Psoas muscle (tissue), 8 donors: Measurements from ENCODE around the gene REX1BD. TPM values are rescaled to one million over a fixed set of nuclear protein-coding genes. Genes with fewer than 3 reads are reported as not detected.

ENCODE experiments used
- ATAC-seq, 4 donors: fragments of 200-7000 bp; cut with Tn5 transposase; one replicate each; pipeline ENCODE4 v1.9.1; 2020; ENCODE audit warnings: moderate library complexity in 3 of 4, mild to moderate bottlenecking in 2 of 4
- DNase-seq, 2 donors: peaks; one replicate each; pipeline ENCODE4 v3.0.0-alpha.2; 2020
- H3K27ac ChIP-seq: fragments of 200-600 bp; one replicate; pipeline ENCODE4 v1.8.0; 2022
- H3K27me3 ChIP-seq, 3 donors: fragments of 200-600 bp in 1 of 3; one replicate each; pipeline versions ENCODE4 v1.6.1 to v1.8.0; 2013 to 2022; ENCODE audit warnings: low read length in 2 of 3, mild to moderate bottlenecking in 2 of 3, moderate library complexity in 1 of 3; ENCODE audit not compliant: insufficient read depth in 3 of 3
- H3K36me3 ChIP-seq, 2 donors: fragments of 200-600 bp in 1 of 2; one replicate each; pipeline versions ENCODE4 v1.6.1 to v1.8.0; 2013 to 2022; ENCODE audit warnings: low read depth in 1 of 2, mild to moderate bottlenecking in 1 of 2, moderate library complexity in 1 of 2; ENCODE audit not compliant: insufficient read depth in 1 of 2
- H3K4me1 ChIP-seq: fragments of 200-600 bp; one replicate; pipeline ENCODE4 v1.8.0; 2022
- H3K4me3 ChIP-seq: fragments of 200-600 bp; one replicate; pipeline ENCODE4 v1.8.0; 2022; ENCODE audit warnings: mild to moderate bottlenecking
- H3K9me3 ChIP-seq: fragments of 200-600 bp; one replicate; pipeline ENCODE4 v1.8.0; 2022
- WGBS, 3 donors: extraction: QIAGEN DNeasy Blood & Tissue Kit; methylation state at CpG; one replicate each; pipeline versions ENCODE4 v1.1.6 to v1.1.7; 2013; 5-methylcytosine and 5-hydroxymethylcytosine counted together
- intact Hi-C, 2 donors: fragments of 100-400 bp; cut with DNase I; formaldehyde crosslinking; loops; one replicate each; pipeline versions ENCODE4 v1.11.0 to v1.14.2; 2022
- polyA plus RNA-seq, 3 donors: library from polyadenylated mRNA; stranded (reverse); fragments of 200-250 nt; gene quantifications; one replicate each; pipeline ENCODE4 v1.2.3, GENCODE V29; 2013
- total RNA-seq, 4 donors: library from RNA; stranded (reverse); fragmentation: NEBNext Ultra II Directional in 2 of 4; extraction: Animal tissue kit (Norgen Biotek cat#: 25700) in 2 of 4; gene quantifications; one replicate each; pipeline versions ENCODE4 v1.2.1 to v1.2.4, GENCODE V29; 2021 to 2023
- TF ChIP-seq, protein P1 (sequence below): fragments of 200-600 bp; IDR thresholded peaks from one replicate; pipeline ENCODE4 v1.8.0; 2022; ENCODE audit warnings: antibody characterized with exemption
- donor health status: healthy with polysubstance abuse.
- donor health status: DM: no; HTN: no; CAD: no; lungs with moderate emphysema.
- donor health status: Bipolar disorder and iron deficiency.
- donor health status: healthy.
- donor health status: DM: yes; HTN: yes; CAD: no.
- donor health status: DM: no; HTN: no; CAD: no.
- donor health status: DM: no; HTN: no; CAD: no.
- donor health status: DM: yes; HTN: yes; CAD: no.

The REX1BD gene
- total and polyA plus RNA-seq, 7 donors = 52.1 to 105 (median 85.0) TPM

DNA sequence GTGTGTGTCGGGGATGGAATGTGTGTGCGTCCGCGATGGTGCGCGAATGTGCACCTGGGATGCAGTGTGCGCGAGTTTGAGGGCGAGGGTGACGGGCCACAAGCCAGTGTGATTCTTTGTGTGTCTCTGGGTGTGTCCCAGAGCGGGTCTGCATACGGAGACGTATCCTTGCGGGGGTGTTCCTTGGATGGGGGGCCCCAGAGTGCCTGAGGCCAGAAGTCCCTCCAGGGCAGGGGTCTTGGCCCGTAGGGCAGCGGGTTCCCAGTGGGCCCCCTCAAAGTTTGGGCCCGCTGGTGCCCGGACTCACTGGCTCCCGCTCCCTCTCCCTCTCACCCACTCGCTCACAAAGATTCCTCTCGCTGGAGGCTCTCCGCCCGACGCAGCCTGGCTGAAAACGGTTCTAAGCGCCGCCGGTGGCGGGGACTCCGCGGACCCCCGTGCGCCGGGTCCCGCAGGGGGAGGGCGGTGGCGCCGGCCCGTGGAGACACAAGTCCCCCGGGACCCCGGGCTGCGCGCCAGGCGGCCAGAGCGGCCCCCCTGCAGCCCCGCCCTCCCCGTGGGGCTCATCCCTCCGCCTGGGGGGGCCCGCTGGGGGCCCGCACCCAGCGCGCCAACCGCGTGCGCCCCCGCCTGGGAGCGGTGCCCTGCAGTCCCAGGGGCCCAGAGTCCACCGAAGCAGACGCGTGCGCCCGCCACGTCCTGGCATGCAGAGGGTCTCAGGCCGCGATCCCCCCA lies 17.1 kb downstream of the REX1BD start:
- TF ChIP-seq, protein P1, sequence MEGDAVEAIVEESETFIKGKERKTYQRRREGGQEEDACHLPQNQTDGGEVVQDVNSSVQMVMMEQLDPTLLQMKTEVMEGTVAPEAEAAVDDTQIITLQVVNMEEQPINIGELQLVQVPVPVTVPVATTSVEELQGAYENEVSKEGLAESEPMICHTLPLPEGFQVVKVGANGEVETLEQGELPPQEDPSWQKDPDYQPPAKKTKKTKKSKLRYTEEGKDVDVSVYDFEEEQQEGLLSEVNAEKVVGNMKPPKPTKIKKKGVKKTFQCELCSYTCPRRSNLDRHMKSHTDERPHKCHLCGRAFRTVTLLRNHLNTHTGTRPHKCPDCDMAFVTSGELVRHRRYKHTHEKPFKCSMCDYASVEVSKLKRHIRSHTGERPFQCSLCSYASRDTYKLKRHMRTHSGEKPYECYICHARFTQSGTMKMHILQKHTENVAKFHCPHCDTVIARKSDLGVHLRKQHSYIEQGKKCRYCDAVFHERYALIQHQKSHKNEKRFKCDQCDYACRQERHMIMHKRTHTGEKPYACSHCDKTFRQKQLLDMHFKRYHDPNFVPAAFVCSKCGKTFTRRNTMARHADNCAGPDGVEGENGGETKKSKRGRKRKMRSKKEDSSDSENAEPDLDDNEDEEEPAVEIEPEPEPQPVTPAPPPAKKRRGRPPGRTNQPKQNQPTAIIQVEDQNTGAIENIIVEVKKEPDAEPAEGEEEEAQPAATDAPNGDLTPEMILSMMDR = no peak
- 9 to 14% (median 12%) methylated on average over 42 to 65 of the region's 65 CpGs for WGBS, 3 donors
- intact Hi-C loops = no loop called here
- peaks cover 10% of the 10 kb centered on the region for H3K4me1 ChIP-seq
- DNase-seq (no peak), ATAC-seq (peak in 2 of 4 donors; percentile 6 to 17)
- no peaks in the 10 kb centered on the region for H3K36me3 ChIP-seq
- no peaks in the 10 kb centered on the region for H3K9me3 ChIP-seq
- peaks cover 0 to 70% (median 29%) of the 10 kb centered on the region in 3 donors for H3K27me3 ChIP-seq
- H3K27ac ChIP-seq = no peak overlapping the region
- H3K4me3 ChIP-seq = peak overlapping the region; percentile 50

DNA sequence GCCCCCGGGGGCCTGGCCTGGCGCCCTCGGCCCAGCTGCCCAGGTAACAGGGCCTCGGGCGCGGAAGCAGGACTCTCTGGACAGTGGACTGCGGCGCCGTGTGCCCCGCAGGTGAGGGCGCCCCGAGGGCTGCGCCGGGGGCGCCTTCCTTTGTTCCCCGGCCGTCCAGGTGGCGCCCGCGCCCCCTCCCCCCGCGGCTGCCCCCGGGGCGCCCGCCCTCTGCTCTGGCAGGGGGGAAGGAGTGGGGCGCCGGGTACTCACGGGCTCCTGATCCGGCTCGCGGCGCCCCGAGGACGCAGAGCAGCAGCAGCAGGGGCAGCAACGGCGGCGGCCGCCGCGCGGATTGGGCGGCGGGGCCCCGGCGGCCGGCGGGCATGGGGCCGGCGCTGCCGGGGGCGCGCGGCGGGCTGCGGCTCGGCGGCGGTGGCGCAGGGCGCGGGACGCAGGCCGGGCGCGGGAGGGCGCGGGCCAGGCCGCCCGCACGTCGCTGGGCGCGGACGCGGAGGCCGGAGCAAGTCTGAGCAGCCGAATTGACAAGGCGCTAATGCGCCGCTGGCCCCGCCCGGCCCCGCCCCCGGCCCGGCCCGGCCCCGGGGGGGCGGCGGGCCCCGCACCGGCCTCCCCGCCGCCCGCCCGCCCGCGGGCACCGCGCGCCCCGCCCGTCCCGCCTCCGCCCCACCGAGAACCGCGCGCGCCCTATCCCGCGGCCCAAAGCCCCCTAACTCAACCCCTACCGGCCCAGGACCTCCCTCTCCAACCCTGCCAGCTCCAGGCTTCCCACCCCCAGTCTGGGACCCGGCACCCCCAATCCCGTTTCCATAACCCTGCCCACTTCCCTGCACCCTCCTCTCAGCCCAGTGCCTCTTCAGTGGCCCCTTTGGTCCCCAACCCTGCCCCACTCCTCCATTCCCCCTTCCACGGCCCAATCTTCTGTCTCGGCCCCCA lies 18.0 kb downstream of the REX1BD start, which contains the start of gene CRLF1:
TSS of gene CRLF1 (minus strand) at position 519 of the 945 bp plus-strand sequence. CDS start at position 376, 143 bp downstream.
- no peaks in the 10 kb centered on the region for H3K36me3 ChIP-seq
- DNase-seq = peak in 1 of 2 donors; percentile 45
- TF ChIP-seq, protein P1 = no peak
- H3K4me1 ChIP-seq = peaks cover 11% of the 10 kb centered on the region
- peaks cover 0 to 79% (median 32%) of the 10 kb centered on the region in 3 donors for H3K27me3 ChIP-seq
- H3K4me3 ChIP-seq = peak within 1 kb of the TSS; percentile 50
- H3K9me3 ChIP-seq = no peaks in the 10 kb centered on the region
- ATAC-seq = peak in 1 of 4 donors; percentile 36
- 1 to 4% (median 2%) methylated on average over 5 to 116 of the region's 116 CpGs for WGBS, 3 donors
- H3K27ac ChIP-seq = no peak within 1 kb of the TSS
- intact Hi-C loops = no loop called here

DNA sequence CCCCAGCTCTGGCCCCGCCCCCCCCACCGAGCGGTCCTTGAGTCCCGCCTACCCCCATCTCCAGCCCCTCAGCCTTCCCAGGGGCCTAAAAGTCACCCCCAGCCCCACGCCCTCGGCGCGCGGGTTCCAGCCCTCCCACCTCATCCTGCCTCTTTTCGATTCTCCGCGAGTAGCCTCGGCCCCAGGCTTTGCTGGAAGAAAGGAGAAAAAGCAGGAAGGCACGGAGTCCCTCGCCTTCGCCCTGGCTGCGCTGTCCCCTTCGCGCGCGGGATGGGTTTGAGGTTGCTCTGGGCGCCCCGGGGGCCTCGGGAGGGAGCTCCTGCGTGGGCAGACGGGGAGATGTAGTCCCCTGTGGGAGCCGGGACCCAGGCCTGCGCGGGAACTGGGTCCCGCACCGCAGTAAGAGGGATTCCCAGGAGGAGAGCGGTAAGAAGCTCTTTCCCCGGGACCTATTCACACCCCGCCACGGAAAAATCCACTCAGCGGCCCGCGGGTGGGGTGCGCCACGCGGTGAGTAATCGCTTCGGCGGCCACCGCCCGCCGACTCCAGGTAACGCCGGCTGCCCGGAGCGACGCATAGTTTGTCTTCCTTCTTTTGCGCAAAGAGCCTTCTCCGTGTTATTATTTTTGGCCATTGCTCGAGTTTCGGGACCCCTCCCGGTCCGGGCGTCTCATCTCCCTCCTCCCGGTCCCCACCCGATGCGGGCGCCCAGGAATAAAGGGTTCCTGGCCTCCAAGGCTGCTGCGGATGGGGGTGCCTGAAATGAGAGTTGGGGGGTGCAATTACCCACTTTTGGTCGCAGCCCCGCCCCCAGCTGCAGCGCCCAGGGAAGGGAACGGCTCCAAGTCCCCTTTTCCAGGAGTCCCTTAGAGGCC lies 18.9 kb downstream of the REX1BD start:
- intact Hi-C loops = no loop called here
- WGBS, 3 donors = 3% methylated on average over 63 to 68 of the region's 68 CpGs
- peak overlapping the region; percentile 50 for H3K4me3 ChIP-seq
- no peak overlapping the region for H3K27ac ChIP-seq
- no peaks in the 10 kb centered on the region for H3K9me3 ChIP-seq
- DNase-seq (peak in 1 of 2 donors; percentile 72), ATAC-seq (peak in 2 of 4 donors; percentile 24 to 43)
- TF ChIP-seq, protein P1 = no peak
- peaks cover 0 to 88% (median 40%) of the 10 kb centered on the region in 3 donors for H3K27me3 ChIP-seq
- no peaks in the 10 kb centered on the region for H3K36me3 ChIP-seq
- H3K4me1 ChIP-seq = peaks cover 19% of the 10 kb centered on the region

DNA sequence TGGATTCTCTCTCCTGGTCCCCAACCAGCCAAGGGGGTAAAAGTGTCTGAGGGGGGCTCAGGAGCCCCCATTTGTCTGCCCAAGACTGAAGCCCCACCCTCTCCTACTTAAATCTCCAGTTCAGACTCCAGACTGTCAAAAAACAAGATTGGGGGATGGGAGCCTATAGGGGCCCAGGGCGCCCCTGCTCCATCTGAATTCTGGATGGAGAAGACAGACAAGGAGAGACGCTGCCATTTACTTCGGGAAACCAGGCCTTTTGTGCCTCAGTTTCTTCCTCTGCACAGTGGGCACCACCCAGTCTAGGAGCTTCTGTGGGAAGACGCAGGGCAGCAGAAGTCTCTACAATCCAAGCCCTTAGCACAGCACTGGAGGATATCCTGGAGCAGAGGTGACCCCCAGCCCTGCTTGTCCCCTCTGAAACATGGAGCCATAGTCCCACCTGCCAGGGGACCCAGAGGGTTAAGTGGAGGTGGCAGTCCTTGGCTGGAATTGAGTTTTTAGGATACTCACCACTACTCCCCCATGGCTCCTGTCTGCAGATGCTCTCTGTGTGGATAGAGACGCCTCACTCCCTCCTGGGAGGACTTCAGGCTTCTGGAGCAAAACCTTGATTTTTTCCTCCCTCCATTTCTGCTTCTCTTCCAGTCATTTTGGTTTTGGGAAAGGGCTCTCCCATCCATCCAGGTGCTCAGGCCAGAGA lies 19.7 kb downstream of the REX1BD start:
- H3K4me3 ChIP-seq = peak overlapping the region; percentile 50
- intact Hi-C loops = no loop called here
- no peaks in the 10 kb centered on the region for H3K9me3 ChIP-seq
- DNase-seq (peak in 1 of 2 donors; percentile 32), ATAC-seq (no peak)
- H3K36me3 ChIP-seq = no peaks in the 10 kb centered on the region
- peaks cover 21% of the 10 kb centered on the region for H3K4me1 ChIP-seq
- 43 to 59% (median 58%) methylated on average over 5 of the region's 5 CpGs for WGBS, 3 donors
- H3K27me3 ChIP-seq = peaks cover 0 to 92% (median 47%) of the 10 kb centered on the region in 3 donors
- TF ChIP-seq, protein P1 = no peak
- H3K27ac ChIP-seq = no peak overlapping the region
